ENCODE measurements around the gene FZD7. TPM values are rescaled to one million over a fixed set of nuclear protein-coding genes. Genes with fewer than 3 reads are reported as not detected.

Gene FZD7
- total RNA-seq, 4 donors from 2014 or later: 5.8 to 18.8 (median 11.4) TPM

GRCh38 chr2:202067589-202067988 lies 33.9 kb downstream of the FZD7 start:
- H3K27ac ChIP-seq: no peak overlapping the region
- TF ChIP-seq, protein P1, sequence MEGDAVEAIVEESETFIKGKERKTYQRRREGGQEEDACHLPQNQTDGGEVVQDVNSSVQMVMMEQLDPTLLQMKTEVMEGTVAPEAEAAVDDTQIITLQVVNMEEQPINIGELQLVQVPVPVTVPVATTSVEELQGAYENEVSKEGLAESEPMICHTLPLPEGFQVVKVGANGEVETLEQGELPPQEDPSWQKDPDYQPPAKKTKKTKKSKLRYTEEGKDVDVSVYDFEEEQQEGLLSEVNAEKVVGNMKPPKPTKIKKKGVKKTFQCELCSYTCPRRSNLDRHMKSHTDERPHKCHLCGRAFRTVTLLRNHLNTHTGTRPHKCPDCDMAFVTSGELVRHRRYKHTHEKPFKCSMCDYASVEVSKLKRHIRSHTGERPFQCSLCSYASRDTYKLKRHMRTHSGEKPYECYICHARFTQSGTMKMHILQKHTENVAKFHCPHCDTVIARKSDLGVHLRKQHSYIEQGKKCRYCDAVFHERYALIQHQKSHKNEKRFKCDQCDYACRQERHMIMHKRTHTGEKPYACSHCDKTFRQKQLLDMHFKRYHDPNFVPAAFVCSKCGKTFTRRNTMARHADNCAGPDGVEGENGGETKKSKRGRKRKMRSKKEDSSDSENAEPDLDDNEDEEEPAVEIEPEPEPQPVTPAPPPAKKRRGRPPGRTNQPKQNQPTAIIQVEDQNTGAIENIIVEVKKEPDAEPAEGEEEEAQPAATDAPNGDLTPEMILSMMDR (IDR thresholded peaks at IDR 0.05): no peak
- TF ChIP-seq POLR2A (IDR thresholded peaks at IDR 0.05): no peak

DNA sequence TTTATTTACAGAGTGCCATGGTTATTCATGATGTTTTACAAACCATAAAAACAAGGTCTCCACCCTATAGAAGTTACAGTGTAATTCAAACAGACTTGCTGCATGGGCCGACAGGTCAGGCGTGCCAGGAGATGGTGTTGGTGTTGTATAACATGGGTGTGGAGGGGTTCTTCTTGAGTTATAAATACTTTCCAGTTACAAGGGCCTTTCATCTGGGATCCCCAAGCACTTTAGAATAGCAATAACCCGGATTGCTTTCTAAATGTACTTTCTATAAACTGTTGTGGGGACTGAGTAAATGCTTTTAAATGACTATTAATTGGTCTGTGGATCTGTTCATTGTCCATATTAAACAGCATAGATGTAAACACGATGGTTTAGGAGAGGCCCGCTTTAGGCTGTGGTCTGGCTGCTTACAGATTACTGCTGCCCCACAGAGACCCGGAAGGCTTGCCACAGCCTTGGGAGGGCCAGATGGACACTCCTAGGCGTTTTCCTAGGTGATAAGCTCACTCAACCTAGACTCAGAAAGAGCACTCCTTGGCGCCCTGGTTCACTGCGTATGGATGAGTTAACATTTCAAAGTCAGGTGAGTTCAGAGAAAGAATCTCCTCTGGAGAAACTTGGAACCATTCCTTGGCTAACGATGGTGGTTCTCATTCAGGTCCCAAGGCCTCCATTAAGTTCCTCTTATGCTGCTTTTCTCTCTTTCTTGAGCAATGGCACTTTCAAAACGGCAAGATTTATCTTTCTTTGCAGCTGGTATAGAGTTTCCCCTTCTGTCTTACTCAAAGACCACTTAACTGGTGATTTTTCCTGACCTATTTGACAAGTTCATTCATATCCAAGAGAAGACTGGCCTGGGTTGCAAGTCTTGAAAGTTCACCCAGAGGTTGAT lies 35.8 kb downstream of the FZD7 start:
- peaks cover 0 to 5% (median 0%) of the 10 kb centered on the region in 4 donors for H3K4me1 ChIP-seq
- H3K27ac ChIP-seq: peak overlapping the region in 2 of 4 donors; percentile 71 to 77
- peak in 2 of 3 donors; percentile 79 to 80 for DNase-seq
- H3K27me3 ChIP-seq: no peaks in the 10 kb centered on the region
- no peak overlapping the region for H3K4me3 ChIP-seq
- H3K9me3 ChIP-seq: no peaks in the 10 kb centered on the region
- TF ChIP-seq POLR2A (IDR thresholded peaks at IDR 0.05): no peak
- H3K36me3 ChIP-seq: no peaks in the 10 kb centered on the region

More at GRCh38 chr2:202067589-202067988, 33.9 kb downstream of the FZD7 start:
- Histone ChIP-seq H3K27me3 (no peaks in the 10 kb centered on the region), H3K4me3 (no peak overlapping the region), H3K4me1 (peaks cover 0 to 10% (median 0%) of the 10 kb centered on the region in 4 donors), H3K36me3 (no peaks in the 10 kb centered on the region), H3K9me3 (no peaks in the 10 kb centered on the region)
- DNase-seq: no peak

DNA sequence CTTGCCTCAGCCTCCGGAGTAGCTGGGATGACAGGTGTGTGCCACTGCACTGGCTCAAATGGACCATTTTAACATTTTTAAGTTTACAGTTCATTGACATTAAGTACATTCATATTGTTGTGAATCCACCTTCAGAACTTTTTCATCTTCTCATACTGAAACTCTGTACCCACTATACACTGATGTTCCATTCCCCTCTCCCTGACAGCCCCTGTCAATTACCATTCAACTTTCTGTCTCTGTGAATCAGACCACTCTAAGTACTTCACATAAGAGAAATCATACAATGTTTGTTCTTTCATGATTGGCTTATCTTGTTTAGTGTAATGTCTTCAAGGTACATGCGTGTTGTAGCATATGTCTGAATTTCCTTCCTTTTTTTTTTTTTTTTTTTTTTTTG lies 37.5 kb downstream of the FZD7 start:
- no peak overlapping the region for H3K4me3 ChIP-seq
- no peak for DNase-seq
- H3K36me3 ChIP-seq: no peaks in the 10 kb centered on the region
- H3K27ac ChIP-seq: no peak overlapping the region
- peaks cover 0 to 5% (median 0%) of the 10 kb centered on the region in 4 donors for H3K4me1 ChIP-seq
- no peaks in the 10 kb centered on the region for H3K27me3 ChIP-seq
- TF ChIP-seq, protein P1 (IDR thresholded peaks at IDR 0.05): no peak
- TF ChIP-seq POLR2A (IDR thresholded peaks at IDR 0.05): no peak
- no peaks in the 10 kb centered on the region for H3K9me3 ChIP-seq

- no peak for TF ChIP-seq POLR2A (IDR thresholded peaks at IDR 0.05)
- TF ChIP-seq, protein P1 (IDR thresholded peaks at IDR 0.05): peak in 1 of 6 experiments; percentile 18
- no peak overlapping the region for H3K27ac ChIP-seq
- H3K4me3 ChIP-seq: no peak overlapping the region
- H3K4me1 ChIP-seq: peaks cover 0 to 5% (median 0%) of the 10 kb centered on the region in 4 donors
- H3K9me3 ChIP-seq: no peaks in the 10 kb centered on the region
- H3K36me3 ChIP-seq: no peaks in the 10 kb centered on the region
- DNase-seq: no peak
- H3K27me3 ChIP-seq: no peaks in the 10 kb centered on the region
Measured at GRCh38 chr2:202072226-202072625, 38.6 kb downstream of the FZD7 start.

- TF ChIP-seq, protein P1 (IDR thresholded peaks at IDR 0.05): no peak
- TF ChIP-seq POLR2A (IDR thresholded peaks at IDR 0.05): no peak
- Histone ChIP-seq H3K27me3 (no peaks in the 10 kb centered on the region), H3K27ac (no peak within 1 kb of the TSS), H3K9me3 (no peaks in the 10 kb centered on the region), H3K4me1 (peaks cover 0 to 5% (median 0%) of the 10 kb centered on the region in 4 donors), H3K36me3 (no peaks in the 10 kb centered on the region), H3K4me3 (no peak within 1 kb of the TSS)
- DNase-seq: no peak
Measured at GRCh38 chr2:202072737-202073401, 39.2 kb downstream of the FZD7 start, which contains the start of gene KIAA2012. Gene KIAA2012, plus strand, starts transcription at chr2:202073255. Its CDS starts 373 bp downstream, at chr2:202073628.

DNA sequence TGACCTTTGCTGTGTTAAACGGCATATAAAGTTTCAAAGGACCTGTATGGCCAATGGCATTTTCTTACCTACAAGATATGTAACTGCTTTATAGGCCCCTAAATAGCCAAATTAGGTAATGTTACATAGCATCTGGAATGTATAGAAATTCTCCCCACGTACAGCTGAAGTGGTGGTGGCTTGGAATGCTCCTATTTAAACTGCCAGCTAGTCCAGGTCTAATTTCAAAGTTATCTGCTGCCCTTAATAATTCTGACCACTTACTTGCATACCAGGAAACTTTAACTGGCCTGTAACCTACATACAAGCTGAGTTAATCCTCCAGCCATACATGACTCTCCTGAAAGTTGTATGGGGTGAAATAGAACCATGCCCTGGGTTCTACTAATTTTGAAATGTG lies 40.7 kb downstream of the FZD7 start:
- no peaks in the 10 kb centered on the region for H3K27me3 ChIP-seq
- peaks cover 0 to 5% (median 0%) of the 10 kb centered on the region in 4 donors for H3K4me1 ChIP-seq
- no peak overlapping the region for H3K4me3 ChIP-seq
- H3K9me3 ChIP-seq: no peaks in the 10 kb centered on the region
- DNase-seq: no peak
- H3K36me3 ChIP-seq: no peaks in the 10 kb centered on the region
- no peak for TF ChIP-seq POLR2A (IDR thresholded peaks at IDR 0.05)
- TF ChIP-seq, protein P1 (IDR thresholded peaks at IDR 0.05): no peak
- no peak overlapping the region for H3K27ac ChIP-seq
